HG03108 (cell line): ENCODE measurements around the gene MCTP1.

ENCODE experiments used
- ATAC-seq: cut with Tn5 transposase; IDR thresholded peaks from one replicate; pipeline ENCODE4 v1.9.1; 2021; ENCODE audit warnings: moderate library complexity; ENCODE audit not compliant: unreplicated experiment

The MCTP1 gene

DNA sequence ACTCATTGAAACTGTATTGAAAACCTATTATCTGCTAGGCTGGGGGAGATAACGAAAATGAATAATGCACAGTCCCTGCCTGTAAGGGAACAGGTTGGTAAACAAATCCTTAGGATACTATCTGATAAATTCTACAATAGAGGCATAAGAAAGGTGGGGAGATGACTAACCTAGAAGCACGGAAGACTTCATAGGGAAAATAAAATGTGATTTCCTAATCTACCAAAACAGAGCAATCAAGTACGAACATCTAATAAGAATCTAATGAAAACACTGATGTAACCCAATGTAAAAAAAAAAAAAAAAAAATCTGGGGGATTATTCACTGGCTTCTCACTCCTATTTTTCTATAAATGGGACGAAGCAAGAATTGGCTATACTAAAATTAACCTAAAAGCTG lies 542.0 kb downstream of the MCTP1 start:
- no peak for ATAC-seq

DNA sequence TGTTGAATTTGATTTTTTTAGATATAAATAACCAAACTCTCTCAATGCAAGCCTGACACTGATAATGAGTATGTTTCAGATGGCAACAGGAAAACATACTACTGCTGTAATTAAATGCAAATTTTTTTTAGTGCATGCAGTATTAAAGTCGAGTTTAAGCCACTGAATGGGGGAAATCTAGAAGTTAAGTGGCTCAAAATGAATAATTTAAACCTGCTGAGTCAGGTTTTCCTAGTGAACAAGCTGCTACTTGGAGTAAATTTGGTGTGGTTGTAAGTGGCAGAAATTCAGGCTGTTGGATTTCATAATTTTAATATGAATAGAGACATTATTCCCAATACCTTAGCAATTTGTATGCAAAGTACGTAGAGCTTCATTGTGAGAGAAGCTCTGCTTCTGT lies 544.6 kb downstream of the MCTP1 start:
- no peak for ATAC-seq

DNA sequence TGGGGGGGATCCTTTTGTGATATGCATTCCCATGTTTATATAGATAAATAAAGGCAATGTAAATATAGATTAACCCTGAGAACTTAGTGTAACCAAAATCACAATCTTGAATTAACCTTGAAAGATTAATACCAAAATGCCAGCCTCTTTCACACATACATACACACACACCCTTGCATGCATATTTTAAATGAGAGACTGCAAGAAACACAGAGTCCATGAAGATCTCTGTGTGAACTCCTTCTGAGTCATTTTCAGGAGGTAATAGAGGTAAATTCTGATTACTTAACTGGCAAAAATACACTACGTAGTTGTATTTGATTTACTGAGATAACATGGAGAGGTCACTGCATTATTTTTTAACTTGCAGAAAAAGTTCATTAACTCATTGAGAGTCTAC lies 548.4 kb downstream of the MCTP1 start:
- ATAC-seq: no peak

DNA sequence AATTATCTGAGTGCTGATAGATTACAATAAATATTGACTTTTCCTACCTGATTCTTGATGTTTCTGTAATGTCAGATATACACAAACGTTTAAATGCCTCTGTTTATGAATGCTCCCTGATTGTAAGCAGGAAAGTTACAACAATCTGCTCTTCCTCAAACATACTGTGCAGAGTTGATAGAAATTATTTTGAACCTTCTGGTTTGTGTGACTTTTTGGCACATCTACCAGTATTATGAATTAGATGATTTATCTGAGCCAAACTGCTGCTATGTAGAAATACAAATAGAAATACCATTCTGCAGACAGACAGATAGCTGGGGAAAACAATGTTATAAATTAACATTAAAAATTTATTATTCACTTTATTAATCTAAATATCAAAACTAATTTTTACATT lies 553.4 kb downstream of the MCTP1 start:
- no peak for ATAC-seq

DNA sequence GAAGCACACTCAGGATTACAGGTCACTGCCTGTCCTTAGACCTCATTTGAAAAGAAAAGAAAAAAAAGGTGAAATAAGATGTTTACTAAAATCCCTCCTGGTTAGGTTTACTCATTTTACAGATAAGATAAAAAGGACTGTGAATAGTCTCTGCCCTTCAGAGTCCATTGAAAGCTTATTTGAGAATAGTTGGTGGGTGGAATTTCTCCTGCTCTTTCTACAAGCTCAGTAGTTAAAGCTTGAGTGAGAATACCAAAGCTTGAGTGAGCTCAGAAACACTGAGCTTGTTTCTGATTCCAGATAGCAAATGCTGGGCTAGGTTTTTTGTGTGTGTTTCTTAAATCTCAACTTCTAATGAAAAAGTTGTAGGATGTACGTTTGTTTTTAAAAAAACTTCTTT lies 559.8 kb downstream of the MCTP1 start:
- ATAC-seq: no peak

DNA sequence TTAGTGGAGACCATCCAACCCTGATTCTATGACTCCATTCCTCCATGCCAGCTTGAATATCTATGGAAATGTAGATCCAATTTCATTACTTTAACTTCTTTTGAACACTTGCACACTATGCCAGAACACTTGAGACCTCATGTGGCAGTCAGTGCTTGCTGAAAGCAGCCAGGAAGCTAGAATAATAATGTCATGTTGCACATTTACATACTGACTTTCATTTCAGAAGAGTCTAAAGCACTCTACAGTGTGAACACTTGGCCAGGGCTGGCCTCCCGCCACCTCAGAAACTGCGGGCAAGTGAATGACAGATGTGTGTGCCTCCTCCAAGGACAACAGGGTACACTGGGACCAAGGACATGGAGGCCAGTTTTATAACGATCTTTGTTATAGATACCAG lies 569.1 kb downstream of the MCTP1 start:
- no peak for ATAC-seq

DNA sequence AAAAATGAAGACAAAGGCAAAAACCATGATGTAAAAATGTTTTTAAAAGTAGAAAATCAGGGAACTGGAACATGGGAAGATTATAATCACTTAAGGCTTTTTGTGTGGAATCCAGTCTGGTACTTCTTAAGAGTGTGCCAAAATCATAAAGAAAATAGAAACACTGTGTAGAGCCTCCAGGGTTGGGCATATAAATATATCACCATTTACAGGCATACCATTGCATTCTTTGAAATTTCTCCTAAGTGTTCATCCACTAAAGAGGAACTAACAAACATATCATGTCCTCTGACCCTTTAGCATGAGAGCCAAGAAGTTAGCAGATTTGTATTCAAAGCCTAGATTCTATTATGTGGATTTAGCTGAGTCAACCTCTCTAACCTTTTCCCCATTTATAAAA lies 573.1 kb downstream of the MCTP1 start:
- ATAC-seq: no peak

DNA sequence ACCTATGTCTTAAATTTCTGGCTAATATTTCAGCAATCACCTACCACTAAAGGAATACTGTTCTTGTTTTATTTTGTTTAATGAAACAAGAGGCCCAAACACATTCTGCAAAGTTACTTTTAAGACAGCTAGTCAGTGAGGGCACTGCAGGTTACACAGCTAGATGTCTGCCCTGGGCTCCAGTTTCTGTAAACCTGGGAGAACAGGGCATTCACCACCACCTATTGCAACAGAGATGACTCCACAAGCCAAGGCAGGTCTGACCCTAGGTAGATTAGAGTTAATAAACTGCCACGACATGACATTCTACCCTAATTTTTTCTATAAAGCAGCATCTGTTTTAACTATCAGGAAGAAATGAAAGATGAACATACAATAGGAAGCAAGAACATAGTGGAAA lies 575.6 kb downstream of the MCTP1 start:
- no peak for ATAC-seq

DNA sequence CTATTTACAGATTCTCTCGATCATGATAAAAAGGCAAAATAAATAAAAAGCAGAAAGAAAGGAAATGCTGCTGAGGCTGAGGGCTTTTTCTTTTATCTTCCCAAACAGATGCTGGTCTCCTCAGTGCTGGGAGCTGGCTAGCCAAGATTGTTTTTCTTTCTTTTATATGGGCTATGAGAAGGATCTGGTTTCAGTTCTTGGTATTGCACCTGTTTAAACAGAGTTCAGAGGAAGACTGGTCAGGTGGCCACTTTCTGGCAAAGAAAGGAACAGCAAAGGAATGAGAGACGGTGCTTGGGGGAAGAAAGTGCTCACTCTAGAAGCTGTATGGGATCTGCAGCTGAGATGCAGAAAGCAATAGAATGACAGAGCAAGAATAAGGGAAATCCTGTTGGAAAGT lies 577.5 kb downstream of the MCTP1 start:
- ATAC-seq: no peak

DNA sequence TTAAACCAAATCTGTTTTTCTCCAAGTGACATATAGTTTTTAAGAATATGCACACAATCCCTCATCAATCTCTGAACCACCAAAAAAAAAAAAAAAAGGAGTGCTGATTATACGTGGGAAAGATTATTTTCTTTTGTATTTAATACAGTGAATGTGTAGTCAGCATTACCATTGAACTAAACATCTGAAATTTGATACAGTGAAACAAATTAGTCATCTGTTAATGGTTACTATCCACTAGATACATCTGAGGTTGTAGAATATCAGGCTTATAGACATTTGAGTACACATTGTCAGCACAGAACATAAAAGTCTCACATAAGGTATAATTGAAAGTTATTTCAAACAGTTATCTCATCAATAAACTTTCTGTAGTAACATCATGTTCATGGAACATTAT lies 579.5 kb downstream of the MCTP1 start:
- no peak for ATAC-seq

DNA sequence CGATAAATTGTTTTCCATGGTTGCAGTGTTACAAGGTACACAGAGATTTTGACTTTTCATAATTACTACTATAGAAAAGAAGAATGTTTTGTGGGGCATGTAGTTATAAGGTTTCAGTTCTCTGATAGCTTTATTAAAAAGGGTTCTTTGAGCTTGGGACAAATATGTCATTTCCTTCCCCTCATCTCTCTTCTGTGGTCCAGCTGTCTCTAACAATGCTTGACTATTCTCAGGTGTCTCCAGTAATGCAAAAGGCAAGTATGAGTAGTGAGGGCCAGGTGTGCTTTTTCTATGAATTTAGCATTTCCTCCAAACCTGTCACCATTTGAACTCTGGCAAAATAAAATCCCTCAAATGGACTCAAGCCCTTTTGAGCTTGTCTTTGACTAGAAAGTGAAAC lies 582.2 kb downstream of the MCTP1 start:
- ATAC-seq: peak; percentile 48

DNA sequence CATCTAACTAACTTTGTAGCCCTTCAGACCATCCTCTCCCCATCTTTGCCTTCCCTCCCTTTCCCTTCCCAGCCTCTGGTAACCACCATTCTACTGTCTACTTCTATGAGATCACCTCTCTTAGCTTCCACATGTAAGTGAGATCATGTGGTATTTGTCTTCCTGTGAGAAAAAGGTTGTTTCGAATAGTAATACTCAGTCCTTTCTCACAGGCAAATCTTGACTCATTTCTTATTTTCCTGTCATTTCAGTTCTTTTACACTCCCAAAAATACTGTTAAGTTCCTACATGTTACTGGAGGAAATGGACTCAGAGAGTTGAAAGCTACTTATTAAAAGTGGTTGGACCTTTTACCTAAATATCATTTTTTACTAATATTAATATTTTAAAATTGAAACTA lies 584.3 kb downstream of the MCTP1 start:
- ATAC-seq: peak; percentile 67

DNA sequence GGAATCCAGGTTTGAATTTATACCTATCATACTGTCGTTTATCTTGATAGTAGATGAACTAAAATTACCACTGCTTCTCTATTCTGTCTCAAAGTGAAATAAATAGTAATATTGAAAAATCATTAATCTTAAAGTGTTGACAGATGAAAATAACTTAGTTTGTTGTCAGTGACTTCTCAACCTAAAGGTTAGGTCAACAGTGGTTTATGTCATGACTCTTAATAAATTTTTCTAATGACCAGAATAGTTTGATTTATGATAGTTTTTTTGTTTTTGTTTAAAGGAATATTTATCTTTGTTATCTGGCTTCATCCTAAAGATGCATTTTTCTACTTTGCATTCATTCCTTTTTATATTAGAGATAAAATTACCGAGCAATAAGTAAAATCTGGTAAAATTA lies 585.3 kb downstream of the MCTP1 start:
- no peak for ATAC-seq

DNA sequence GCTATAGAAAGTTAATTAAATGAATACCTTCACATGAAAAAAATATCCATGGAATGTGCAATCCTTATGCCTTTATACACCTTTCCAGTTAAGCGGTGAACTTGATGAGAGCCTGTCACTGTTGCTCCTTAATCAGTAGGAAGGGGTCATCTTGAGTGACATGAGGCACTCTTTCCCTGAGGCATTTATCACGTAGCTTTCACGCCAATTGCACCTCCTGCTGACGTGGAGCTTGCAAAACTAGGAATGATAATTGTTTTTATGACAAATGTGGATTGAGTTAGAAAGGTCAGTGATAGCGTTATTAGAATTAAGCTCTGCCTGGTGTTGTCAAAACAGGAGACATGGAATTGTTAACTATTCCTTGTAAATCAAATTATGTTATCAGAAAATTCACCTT lies 586.7 kb downstream of the MCTP1 start:
- ATAC-seq: no peak

DNA sequence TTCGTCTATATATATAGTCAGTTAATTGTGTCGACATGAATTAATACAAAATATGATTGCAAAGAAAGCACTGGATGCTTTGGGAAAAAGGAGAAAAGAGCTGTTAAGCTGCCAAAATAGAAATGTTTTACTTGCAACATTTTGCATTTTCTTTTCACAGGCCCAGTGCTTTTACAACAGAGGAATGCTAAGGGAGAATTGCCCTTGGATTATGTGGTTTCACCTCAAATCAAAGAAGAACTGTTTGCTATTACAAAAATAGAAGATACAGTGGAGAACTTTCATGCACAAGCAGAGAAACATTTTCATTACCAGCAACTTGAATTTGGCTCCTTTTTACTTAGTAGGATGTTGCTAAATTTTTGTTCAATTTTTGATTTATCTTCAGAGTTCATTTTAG lies 590.2 kb downstream of the MCTP1 start:
- no peak for ATAC-seq

DNA sequence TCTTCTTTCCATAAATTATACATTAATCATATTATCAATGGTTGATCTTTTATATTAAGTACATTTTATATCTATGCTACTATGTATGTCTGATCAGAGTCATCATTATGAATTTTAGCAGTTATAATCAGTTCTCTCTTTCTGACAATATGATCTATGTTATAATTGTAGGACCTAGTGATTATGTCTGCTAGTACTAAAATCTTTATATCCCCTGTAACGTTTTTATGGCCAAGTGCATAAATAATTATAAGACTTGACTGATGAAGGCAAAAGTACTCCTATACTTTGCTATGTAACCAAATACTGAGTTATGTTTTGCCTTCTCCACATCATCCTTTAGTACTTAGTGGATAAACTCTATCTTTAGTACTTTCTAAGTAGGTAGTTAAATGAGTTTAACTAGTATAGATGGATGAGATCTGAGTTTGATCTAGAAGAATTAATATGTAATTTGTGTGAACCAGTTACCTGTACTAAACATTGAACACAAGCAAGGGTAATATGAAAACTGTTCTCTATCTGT lies 591.0 kb downstream of the MCTP1 start:
- no peak for ATAC-seq

DNA sequence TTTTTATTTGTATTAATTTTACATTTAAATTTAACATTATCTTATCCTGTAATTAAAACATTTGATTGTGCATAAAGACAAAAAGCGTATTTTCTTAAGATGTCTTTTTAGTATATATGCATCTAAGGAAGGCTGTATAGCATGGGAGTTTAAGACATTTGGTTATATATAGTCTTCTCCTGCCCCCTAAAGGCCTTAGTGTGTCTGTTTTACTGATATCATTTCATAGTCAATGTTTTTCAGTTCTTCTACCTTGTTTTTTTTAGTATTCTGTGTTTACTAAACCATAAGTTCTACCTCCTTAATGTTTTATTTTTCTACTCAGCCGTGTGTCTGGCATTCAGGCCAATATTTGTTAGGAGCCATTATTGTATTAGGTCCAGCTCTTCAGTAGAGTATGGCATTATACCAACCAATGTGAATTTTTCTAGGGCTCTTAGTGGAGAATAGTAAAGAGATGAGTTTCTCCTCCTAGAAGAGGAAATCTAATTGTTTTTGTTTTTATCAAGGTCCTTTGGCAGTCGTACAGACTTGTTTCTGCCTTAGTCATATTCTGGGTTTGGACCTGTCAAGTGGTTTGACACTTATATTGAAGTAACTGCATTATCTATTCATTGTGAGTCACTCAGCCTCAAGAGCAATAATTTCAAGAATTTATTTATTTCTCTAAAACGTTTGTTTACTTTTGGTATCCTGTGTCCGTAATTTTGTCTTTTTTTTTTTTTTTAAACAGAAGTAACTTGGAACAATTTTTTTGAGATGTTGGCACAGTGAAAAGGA lies 591.7 kb downstream of the MCTP1 start:
- ATAC-seq: no peak

DNA sequence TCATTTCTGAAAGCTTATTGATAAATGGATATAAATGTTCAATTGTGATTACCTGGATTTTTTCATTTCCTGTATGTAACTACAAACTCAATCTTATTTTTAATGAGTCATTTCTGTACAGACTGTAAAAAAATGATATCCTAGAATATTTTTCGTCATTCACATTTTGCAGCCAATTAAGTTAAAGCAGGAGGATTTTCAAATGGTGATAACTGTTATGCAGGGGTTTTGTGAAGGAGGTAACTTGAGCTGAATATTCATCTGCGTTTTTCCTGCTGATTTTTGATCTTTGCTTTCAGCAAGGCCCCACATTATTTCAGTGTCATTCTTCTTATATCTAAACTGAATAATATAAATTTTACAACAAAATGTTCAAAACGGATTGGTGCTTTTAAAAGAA lies 592.3 kb downstream of the MCTP1 start:
- ATAC-seq: no peak

DNA sequence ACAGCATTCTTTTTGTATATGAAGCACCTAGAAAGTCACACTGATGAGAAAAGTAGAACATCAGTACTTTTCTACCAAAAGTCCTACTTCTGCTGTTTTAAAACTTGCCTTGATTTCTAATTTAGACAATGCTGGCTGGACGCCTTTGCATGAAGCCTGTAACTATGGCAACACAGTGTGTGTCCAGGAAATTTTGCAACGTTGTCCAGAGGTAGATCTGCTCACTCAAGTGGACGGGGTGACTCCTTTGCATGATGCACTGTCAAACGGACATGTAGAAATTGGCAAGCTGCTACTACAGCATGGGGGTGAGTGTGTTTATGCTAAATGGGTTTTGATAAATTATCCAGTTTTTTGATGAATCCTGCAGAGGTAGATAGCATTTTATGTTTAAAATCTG lies 592.9 kb downstream of the MCTP1 start:
- ATAC-seq: no peak

DNA sequence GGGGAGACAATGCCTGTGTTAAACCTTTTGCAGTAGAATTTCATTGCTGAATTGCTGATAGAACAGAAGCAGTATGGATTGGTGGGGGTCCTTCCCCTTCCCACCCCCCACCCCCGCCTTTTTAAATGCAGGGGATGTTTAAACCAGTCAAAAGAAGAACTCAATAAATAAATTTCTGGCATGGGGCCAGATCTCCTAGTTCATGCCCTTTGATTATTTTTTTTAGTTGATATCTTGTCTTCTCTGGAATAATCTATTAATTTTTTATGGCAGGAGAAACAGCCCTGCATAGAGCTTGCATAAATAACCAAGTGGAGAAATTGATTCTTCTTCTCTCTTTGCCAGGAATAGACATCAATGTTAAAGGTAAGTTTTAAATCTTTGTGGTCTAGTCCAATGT lies 593.6 kb downstream of the MCTP1 start:
- ATAC-seq: no peak

DNA sequence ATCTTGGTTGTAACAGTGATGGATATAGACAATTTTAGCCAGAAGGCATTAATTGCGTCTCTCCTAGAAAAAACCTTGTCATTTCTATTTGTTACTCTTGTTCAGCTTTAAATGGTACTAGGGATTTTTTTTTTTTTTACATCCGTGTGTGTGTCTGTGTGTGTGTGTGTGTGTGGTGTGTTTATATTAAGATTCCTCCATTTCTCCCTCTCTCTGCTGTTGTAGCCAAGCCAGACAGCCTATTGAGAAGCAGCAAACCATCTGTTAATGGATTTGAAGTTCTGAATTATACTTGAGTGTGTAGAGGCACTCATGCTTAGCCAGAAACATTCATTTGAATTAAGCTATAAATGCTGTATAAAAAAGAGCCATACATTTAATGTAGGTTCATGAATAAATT lies 594.1 kb downstream of the MCTP1 start:
- no peak for ATAC-seq

DNA sequence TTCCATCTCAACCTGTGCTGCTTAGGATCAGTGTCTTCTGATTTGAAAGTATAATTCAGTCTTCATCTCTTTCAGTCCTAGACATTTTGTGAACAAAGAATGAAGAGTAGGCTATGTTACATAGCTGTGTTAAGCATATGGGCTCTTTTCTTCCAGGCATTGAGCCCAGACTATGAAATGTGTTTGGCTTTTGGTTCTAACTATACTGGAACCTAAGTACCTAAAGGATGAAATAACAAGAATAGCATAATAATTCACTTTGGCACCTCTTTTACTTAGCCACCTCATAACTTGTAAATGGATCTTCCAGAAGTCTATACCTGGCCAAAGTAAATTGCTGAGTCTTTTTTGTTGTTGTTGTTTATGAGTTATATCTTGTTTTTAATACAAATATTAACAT lies 595.0 kb downstream of the MCTP1 start:
- ATAC-seq: no peak
